NCI-H2227 treated with DMSO at 0.1 percent for 48 hours (cell line): ENCODE results near the gene CCDC57.
"Not testable (repeated sequence)": the region's sequence is repeated elsewhere in the genome, so short reads cannot be mapped to it uniquely, and the experiment has no call there.

Source experiments
- DNase-seq: peaks from one replicate; lab custom pipeline; 2025; lab: John Stamatoyannopoulos, UW

The CCDC57 gene

GRCh38 chr17:82175951-82176350 is 36.7 kb downstream of the CCDC57 start:
- DNase-seq, result no peak

DNA sequence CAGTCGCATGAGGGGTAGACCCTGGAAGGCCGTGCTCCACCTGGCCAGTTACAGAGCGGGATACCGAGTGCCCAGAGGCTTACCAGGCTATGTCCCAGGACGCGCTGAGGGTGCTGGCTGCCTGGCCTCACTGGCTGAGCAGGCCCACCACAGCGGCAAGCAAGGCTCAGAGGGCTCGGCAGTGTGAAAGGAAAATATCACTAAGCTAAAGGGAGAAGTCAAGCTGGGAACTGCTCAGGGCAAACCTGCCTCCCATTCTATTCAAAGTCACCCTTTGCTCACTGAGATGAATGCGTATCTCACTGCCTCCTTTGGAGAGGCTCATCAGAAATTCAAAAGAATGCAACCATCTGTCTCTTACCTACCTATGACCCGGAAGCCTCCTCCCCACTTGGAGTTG is 37.4 kb downstream of the CCDC57 start:
- no peak for DNase-seq

DNA sequence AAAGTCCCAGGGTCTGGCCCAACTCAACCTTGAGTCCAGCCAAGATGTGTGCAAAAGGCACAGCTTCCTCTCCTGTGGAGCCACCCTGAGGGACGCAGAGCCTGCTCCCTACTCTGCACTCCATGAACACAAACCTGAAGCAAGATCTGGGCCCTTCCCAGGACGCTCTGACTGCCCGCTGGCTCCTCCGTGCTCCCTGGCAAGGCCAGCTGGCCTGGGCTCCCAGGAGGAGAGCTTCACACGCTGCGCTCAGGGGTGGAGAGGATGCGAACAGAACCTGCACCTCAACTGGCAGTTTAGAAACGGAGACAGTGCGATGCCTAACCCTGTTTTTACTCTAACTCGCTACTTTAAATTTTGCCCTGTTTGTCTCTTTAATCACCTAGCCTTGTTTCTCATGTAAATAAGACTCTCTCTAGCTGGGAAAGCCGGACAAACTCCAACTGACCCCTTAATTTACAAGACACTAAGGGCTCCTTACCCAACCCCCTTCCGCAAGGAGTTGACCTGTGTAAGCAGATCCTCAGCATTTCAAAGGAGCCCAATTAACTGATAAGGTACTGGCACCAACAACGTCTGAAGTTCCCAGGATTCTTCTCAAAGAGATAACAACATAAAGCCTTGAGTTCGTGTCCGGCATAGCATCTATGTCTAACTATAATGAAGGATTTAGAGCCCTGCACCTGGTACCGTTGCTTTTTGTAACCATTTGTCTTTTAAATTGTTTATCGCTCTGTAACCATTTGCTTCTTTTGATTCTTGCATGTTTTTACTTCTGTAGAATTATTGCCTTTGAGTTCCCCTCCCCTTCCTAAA is 38.4 kb downstream of the CCDC57 start:
- DNase-seq, result not testable (repeated sequence)

GRCh38 chr17:82173351-82174041 is 39.1 kb downstream of the CCDC57 start:
- DNase-seq, result no peak

DNA sequence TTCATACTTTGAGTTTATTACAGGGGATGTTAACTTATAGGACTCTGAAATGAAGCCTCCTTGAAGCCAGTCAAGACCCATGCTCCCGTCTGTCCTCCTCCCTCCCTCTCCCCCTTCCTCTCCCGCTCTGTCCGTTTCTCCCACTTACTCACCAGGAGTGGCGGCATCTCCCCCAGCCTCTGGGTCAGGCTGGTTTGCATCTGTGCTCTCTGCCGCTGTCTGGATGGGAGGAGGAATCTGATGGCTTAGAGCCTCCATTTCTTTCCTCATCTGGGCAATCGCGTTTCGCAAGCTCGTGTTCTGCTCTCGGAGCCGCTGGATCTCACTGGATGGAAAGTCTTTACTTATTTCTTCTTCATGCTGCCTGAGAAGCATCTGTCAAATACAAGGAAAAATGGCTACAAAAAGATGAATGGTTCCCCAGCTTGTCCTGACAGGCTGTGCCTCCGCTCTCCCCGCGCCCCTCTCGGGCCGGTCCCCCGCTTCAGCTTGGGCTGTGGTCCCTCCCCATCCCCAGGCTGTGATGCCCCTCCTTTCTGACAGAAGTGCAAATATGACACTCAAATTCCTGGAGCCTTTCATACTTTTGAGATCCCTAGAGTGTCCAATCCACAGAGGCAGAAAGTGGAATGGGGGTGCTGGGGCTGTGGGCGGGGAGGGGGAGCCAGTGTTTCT is 40.0 kb downstream of the CCDC57 start:
- DNase-seq, result no peak

DNA sequence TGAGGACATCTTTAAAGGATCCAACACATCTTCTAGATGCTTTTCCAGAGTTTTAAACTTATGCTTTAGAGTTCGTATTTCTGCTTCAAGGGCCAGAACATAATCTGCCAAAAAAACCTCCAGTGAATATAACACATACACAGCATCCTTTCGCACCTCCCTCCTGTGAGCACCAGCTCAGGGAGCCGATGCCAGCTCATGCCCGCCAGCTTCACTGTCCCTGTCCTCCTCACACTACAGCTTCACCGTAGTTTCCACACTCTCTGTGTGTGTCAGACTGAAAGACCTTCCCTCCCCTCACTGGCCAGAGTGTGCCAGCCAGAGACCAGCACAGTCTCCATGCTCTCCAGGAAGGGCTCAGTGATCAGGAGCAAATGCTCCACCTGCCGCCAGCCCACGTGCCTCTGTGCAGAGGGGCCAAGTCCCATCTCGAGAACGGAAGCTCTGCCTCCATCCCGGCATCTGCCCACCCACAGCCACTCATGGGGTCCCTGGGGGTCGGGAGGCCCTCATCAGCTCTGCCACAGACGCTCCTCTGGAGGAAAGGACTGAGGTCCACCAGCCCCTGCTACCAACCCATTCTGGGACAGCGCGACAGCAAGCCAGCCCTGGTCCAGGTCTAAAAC is 40.8 kb downstream of the CCDC57 start:
- no peak for DNase-seq

GRCh38 chr17:82170412-82170961 is 42.2 kb downstream of the CCDC57 start:
- DNase-seq, result no peak

GRCh38 chr17:82168568-82168967 is 44.1 kb downstream of the CCDC57 start:
- no peak for DNase-seq

DNA sequence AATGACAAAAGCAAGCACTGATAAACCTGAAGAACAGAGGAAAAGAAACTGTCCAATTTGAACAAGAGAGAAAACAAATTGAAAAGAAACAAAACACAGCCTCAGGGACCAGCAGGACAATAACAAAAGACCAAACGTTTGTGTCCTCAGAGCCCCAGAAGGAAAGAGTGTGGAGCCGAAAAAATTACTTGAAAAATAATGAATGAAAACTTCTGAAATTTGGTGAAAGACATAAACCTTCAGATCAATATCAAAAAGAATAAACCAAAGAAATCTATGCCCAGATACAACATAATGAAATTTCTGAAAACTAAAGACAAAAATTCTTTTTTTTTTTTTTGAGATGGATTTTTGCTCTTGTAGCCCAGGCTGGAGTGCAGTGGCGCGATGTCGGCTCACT is 45.6 kb downstream of the CCDC57 start:
- no peak for DNase-seq

DNA sequence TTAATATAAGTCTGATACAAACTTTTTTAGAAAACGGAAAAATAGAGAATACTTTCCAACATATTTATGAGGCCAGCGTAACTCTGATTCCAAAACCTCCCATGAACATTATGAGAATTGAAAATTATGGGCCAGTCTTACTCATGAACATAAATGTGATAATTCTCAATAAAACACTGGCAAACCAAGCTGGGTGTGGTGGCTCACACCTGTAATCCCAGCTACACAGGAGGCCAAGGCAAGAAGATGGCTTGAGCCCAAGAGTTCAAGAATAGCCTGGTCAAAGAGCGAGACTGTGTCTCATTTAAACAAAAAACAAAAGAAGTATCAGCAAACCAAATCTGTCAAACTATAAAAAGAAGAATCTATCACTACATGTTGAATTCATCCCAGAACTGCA is 47.8 kb downstream of the CCDC57 start:
- DNase-seq, result no peak

DNA sequence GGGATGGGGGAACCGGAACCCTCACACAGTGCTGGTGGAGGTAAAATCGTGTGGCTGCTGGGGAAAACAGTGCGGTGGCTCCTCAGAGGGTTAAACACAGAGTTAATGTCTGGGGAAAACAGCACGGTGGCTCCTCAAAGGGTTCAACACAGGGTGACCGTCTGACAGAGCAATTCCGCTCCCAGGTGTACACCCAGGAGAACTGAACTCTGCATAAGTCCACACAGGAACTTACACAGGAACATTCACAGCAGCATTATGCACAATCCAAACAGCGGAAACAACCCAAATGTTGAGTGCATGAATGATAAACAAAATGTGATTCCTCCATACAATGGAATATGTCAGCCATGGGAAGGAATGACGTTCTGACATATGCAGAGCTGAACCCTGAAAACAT is 51.4 kb downstream of the CCDC57 start:
- no peak for DNase-seq

DNA sequence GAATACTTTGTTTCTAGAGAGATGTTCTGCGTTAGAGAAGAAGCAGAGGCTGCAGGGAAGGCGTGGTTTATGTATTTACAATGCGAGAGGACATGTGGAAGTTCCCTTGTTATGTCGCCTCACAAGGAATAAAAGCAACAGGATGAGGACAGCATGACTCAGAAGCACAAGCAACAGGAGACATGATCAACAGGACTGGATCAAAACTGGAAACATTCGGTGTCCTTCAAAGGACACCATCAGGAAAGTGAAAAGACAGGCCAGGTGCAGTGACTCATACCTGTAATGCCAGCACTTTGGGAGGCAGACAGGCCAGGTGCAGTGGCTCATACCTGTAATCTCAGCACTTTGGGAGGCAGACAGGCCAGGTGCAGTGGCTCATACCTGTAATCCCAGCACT is 52.6 kb downstream of the CCDC57 start:
- DNase-seq, result no peak

GRCh38 chr17:82158825-82159224 is 53.8 kb downstream of the CCDC57 start:
- no peak for DNase-seq

DNA sequence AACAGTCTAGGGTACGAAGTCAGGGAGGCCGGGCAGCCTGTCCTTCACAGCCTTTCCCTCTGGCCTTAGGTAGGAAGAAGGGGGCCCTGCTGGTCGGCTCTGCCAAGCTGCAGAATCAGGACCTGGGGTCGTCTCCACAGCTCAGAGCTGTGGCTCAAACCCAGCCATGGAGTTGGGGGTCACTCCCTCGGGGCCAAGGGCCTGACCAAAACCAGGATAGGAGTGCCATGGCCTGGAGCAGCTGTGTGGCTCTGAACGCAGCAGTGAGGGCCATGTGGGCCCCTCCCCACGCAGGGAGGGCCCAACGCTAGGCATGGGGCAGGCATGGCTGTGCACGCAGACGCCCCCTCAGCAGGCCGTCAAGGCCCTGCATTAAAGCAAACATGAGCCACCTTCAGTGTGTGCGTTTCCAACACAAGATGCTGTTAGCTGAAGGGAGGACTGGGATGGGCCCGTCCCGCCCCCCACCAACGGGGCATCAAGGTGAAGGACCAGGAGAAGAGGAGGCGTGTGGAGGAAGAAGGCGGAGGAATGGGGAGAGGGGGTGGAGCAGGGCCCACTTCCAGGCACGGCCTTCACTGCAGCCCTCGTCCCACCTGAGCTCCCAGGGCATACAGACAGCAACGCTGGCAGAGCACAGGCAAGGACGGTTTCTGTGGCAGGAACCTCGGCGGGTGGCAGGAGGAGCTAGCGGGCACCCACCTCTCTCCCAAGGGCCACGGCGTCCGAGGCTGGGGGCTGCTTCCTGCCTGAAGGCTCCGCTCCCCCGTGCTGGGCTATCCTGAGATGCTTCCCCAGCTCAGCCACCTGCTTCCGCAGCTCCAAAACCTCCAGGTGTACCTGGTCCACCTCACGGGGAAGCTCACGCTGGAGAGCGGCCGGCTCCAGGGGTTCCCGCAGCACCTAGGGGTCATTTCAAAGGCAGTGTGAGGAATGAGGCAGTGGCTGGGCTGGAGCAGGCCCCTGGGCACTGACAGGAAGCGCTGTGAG is 55.3 kb downstream of the CCDC57 start:
- DNase-seq, result peak; percentile 9

GRCh38 chr17:82156284-82156925 is 56.2 kb downstream of the CCDC57 start:
- DNase-seq, result no peak

- DNase-seq, result no peak
Observed at GRCh38 chr17:82155606-82156005, 57.0 kb downstream of the CCDC57 start.

GRCh38 chr17:82154881-82155331 is 57.7 kb downstream of the CCDC57 start:
- DNase-seq, result no peak

- DNase-seq, result peak; percentile 77
Observed at GRCh38 chr17:82153745-82154375, 58.8 kb downstream of the CCDC57 start.

DNA sequence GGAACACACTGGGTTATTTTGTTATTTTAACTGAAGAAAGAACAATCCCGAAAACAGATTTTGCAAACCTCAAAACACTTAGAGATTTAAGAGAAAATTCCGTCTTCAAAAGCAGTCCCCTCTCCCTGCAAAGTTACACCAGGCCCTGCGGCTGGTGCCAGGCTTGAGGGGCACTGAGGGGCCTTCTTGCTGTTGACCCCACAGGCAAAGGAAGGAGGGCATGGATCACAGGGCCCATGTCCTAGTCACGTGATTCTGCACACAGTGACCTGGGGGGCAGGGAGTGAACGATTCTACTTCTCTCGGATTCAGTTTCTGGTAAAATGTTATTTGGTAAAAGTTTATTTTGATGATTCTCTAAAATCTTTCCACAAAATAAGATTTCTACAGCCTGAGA is 59.3 kb downstream of the CCDC57 start:
- no peak for DNase-seq
